ENCODE measurements around the gene DLG1.

The DLG1 gene

DNA sequence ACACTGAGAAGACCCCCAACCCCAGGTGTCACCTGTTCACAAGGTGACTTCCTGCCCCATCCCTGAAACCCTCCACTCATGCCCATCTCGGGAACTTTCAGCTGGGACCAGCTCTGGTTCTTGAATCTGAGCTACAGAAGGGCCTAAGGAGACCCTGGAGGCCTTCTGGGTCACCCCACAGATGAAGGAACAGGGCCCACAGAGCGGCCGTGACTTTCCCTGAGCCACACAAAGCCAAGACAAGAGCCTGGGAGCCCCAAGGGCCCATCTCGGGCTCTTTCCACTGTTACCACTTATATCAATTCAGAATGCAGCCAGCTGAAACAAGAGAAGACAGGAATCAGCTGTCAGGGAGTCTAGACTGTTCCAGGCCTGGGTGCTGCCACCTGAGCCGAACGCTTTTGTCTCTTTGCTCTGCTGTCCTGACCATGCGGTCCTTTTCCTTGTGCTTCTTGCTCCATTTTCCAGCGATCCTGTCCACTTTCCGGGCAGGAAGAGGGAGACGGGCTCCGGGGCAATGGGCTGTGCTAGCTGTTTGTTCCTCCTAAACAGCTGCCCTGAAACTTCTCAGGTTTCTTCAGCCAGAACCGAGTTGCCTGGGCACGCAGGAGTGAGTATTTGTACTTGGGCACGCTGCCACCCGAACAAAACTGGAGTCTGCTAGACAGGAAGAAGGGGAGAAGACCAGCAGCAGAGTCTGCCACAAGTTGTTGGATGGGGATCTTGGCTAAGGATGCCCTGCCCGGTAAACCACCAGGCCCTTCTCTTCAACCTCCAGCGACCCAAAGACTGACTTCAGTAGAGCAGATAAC is 301.8 kb downstream of the DLG1 start:
- ChIA-PET CTCF (interaction anchor here (0.6 to 1.0 kb wide), 2 partner anchors 18 to 272 kb away, joined by 4 read pairs; no protein-coding TSS in a partner anchor), POLR2A (ENCODE audit: low non-redundant PET) (no interaction called here)
- H3K27ac ChIP-seq, result peak overlapping the region; percentile 79
- TF ChIP-seq, protein P1, sequence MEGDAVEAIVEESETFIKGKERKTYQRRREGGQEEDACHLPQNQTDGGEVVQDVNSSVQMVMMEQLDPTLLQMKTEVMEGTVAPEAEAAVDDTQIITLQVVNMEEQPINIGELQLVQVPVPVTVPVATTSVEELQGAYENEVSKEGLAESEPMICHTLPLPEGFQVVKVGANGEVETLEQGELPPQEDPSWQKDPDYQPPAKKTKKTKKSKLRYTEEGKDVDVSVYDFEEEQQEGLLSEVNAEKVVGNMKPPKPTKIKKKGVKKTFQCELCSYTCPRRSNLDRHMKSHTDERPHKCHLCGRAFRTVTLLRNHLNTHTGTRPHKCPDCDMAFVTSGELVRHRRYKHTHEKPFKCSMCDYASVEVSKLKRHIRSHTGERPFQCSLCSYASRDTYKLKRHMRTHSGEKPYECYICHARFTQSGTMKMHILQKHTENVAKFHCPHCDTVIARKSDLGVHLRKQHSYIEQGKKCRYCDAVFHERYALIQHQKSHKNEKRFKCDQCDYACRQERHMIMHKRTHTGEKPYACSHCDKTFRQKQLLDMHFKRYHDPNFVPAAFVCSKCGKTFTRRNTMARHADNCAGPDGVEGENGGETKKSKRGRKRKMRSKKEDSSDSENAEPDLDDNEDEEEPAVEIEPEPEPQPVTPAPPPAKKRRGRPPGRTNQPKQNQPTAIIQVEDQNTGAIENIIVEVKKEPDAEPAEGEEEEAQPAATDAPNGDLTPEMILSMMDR (conservative IDR thresholded peaks at IDR 0.05; ENCODE audit: low read depth), result no peak
- DNase-seq (ENCODE audit: low spot score), result no peak

DNA sequence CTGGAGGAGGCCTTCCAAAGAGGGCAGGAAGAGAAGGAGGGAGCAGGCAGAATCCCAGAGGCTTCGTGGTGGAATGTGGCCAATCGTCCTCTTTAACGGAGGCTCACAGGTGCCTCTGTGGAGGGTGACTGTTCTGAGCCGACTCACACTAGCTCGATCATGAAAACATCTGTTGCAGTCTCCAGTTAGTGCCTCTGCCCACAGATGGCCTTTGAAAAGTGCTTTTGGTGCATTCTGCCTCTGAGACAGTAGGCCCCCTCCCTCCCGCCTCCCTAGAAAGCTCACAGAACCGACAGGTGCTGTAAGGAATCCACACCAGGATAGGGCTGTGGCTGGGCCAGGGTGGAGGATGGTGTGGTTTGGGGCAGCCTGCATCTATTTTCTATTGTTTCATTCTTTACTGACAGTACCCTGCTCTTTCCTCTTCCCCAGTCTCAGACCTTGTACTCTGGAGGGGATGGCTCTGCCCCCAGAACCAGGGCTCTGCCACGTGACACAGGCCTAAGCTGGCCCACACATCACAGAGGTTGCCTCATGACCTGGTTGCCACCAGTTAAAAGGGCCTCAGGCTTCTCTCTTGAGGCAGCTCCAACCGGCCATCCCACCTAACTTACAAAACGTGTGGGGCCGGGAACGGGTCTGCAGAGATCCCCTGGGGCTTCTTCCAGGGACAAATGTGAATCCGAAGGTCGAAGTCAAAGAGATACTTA is 302.6 kb downstream of the DLG1 start:
- CTCF ChIA-PET, result interaction anchor here (0.6 to 1.0 kb wide), 2 partner anchors 17 to 273 kb away, joined by 4 read pairs; no protein-coding TSS in a partner anchor
- DNase-seq (ENCODE audit: low spot score), result no peak
- peak overlapping the region; percentile 79 for H3K27ac ChIP-seq
- POLR2A ChIA-PET (ENCODE audit: low non-redundant PET), result interaction anchor here (0.6 kb wide), 1 partner anchor 316 kb away, joined by 3 read pairs; no protein-coding TSS in a partner anchor
- TF ChIP-seq, protein P1 (conservative IDR thresholded peaks at IDR 0.05; ENCODE audit: low read depth), result no peak

DNA sequence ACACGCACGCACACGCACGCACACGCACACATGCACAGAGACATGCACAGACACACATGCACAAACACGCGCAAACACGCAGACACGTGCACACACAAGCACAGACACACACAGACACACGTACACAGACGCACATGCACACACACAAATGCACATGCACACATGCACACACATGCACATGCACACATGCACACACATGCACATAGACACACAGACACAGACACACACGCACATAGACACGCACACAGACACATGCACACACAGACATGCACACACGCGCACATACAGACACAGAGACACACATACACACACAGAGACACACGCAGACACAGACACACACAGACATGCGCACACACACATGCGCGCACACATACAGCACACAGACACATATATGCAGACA is 303.4 kb downstream of the DLG1 start:
- ChIA-PET CTCF (no interaction called here), POLR2A (ENCODE audit: low non-redundant PET) (no interaction called here)
- H3K27ac ChIP-seq, result no peak overlapping the region; the same call in 1 of the 2 replicates
- DNase-seq (ENCODE audit: low spot score), result no peak
- TF ChIP-seq, protein P1 (conservative IDR thresholded peaks at IDR 0.05; ENCODE audit: low read depth), result no peak

DNA sequence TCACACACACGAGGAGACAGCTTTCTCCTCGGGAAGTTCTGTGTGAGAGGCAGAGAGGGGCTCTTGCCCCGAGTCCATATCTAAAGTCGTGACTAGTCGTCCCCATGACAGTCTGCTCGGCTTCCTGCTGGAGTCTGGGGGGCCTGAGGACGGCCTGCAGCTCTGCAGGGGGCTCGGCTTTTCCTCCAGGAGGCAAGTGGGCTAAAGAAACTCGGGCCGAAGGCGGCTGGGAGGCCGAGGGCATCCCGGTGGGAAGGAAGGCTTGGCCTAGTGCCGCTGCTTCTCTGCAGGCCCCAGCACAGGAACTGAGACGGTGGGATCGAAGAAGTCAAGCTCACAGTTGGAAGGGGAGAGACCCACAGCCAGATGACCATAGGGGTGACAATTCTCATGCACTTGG is 304.4 kb downstream of the DLG1 start:
- CTCF ChIA-PET, result no interaction called here
- no peak overlapping the region for H3K27ac ChIP-seq
- POLR2A ChIA-PET (ENCODE audit: low non-redundant PET), result no interaction called here
- TF ChIP-seq, protein P1 (conservative IDR thresholded peaks at IDR 0.05; ENCODE audit: low read depth), result no peak
- no peak for DNase-seq (ENCODE audit: low spot score)
